GM12874 (cell line): ENCODE measurements around the gene ATF7.

ENCODE experiments used
- TF ChIP-seq, protein P1 (sequence below): IDR thresholded peaks from 2 replicates; pipeline ENCODE4 v1.5.1; 2011; ENCODE audit warnings: low read depth, mild to moderate bottlenecking, control low read depth, low read length, moderate library complexity; ENCODE audit not compliant: insufficient read depth

ATF7 gene

GRCh38 chr12:53505086-53505485 is 121.1 kb downstream of the ATF7 start:
- TF ChIP-seq, protein P1, sequence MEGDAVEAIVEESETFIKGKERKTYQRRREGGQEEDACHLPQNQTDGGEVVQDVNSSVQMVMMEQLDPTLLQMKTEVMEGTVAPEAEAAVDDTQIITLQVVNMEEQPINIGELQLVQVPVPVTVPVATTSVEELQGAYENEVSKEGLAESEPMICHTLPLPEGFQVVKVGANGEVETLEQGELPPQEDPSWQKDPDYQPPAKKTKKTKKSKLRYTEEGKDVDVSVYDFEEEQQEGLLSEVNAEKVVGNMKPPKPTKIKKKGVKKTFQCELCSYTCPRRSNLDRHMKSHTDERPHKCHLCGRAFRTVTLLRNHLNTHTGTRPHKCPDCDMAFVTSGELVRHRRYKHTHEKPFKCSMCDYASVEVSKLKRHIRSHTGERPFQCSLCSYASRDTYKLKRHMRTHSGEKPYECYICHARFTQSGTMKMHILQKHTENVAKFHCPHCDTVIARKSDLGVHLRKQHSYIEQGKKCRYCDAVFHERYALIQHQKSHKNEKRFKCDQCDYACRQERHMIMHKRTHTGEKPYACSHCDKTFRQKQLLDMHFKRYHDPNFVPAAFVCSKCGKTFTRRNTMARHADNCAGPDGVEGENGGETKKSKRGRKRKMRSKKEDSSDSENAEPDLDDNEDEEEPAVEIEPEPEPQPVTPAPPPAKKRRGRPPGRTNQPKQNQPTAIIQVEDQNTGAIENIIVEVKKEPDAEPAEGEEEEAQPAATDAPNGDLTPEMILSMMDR = no peak

DNA sequence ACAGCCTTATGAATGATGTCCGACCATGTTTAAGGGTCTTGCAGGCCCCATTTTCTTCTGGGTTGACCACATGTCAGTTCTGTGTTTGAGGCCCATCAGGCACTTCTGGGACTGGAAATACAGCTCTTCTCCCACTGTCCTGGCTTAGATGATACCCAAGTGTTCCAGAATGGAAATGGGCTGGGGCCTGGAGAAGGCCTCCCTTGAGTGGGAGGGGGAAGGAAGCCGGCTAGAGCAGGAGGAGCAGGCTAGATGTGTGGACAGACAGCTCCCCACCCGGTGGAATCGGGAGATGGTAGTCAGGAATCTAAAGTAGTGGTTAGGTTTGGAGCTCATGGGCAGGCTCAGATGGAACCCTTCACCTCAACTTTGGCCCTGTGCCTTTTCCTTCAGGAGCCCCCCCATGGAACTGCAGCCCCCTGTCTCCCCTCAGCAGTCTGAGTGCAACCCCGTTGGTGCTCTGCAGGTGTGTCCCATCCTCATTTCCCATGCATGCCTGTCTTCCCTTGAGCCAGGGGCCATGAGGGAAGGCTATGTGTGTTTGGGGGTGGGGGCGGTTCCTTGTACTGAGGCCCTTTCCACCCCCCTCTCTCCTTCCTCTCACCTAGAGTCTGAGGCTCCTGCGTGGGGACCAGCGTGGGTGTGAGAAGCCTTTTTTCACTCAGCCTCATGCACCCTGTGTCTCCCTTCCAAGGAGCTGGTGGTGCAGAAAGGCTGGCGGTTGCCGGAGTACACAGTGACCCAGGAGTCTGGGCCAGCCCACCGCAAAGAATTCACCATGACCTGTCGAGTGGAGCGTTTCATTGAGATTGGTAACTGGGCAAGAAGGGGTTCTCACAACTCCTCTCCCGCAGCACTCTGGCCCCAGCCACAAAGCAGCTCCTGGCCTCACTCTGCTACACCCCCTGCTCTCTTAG is 121.9 kb downstream of the ATF7 start:
- TF ChIP-seq, protein P1 = no peak

GRCh38 chr12:53502983-53503728 is 123.0 kb downstream of the ATF7 start:
- TF ChIP-seq, protein P1 = no peak

- TF ChIP-seq, protein P1 = no peak
These were observed 123.9 kb downstream of the ATF7 start for GRCh38 chr12:53502331-53502730.

- TF ChIP-seq, protein P1 = no peak
These were observed 124.5 kb downstream of the ATF7 start for GRCh38 chr12:53501615-53502181.

DNA sequence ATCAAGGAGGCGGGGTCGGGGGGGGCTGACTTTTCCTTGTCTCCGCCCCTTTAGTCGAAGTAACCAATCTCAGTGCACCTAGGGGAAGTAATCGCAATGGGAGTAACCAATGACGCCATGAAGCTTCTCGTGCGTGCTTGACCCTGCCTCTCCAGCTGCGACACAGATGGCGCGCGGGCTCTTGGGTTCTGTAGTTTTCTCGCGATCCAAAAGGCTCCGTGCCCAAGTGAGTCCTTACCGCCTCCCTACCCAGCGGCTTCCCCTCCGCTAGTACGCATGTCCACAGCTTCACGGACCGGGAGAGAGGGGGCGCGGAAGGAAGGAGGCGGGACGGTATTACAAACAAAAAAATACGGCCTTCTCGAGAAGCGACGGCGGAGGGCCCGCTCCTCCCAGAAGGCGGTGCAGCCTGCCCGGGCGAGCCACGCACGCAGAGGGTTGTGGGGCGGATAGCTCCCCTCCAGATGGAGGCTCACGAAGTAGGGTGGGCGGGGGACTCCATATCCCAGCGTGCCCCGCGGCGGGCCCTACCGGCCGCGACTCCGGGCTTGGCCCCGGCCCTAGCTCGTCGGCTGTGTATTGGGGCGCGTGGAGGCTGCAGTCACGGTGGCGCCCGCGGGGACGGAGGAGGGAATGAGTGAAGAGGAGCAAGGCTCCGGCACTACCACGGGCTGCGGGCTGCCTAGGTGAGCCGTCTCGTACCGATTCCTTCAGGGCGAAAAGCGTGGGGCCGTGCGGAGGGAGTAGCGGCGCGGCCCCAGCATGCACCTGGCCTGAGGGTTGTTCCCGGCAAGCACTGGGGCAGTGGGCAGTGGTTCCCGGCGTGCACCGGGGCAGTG is 125.2 kb downstream of the ATF7 start, which contains the start of gene TARBP2:
TARBP2 (plus strand) TSS at position 508 of the 839 bp plus-strand sequence; CDS start at position 634, 126 bp downstream.
- TF ChIP-seq, protein P1 = no peak
